PC-3 (cell line): ENCODE data around the gene ATP8A2.

Source experiments
- CTCF ChIP-seq: fragments of 300-600 bp; sonication (generic); conservative IDR thresholded peaks from 2 replicates; pipeline ENCODE4 v1.5.1; 2017; ENCODE audit warnings: antibody characterized with exemption, low read depth, mild to moderate bottlenecking, low read length
- EZH2 ChIP-seq: fragments of 300-600 bp; sonication (generic); IDR thresholded peaks from one replicate; pipeline ENCODE4 v1.6.1; 2017; ENCODE audit warnings: antibody characterized with exemption, mild to moderate bottlenecking, low read length; ENCODE audit not compliant: unreplicated experiment
- EZH2phosphoT487 ChIP-seq: fragments of 300-600 bp; sonication (generic); IDR thresholded peaks from 2 replicates; pipeline ENCODE4 v1.6.1; 2018; ENCODE audit warnings: mild to moderate bottlenecking, antibody characterized with exemption, low read length, borderline replicate concordance

DNA sequence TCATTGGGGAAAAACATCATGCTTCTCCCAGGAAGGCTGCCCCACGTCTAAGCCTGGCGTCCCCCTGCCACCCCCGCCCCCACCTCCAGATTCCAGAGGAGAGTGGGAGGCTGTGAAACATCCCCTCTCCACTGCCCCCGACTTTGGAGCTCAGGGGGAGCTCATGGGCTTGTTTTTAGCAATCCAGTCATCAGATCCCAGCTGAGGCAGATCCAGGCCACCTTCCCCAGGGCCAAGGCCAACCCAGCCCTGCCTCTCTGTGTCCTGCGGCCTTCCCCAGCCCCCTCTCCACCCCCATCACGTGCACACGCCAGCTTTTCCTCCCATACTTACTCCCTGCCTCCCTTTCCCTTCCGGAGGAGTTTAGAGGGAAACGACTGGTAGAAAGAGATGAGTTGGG is 641.2 kb downstream of the ATP8A2 start:
- TF ChIP-seq CTCF (no peak), EZH2phosphoT487 (no peak), EZH2 (no peak)
